Keratinocyte (primary cell): Measurements from ENCODE around the gene OR52N1.

Experiments
- EZH2 ChIP-seq: IDR thresholded peaks from one replicate; pipeline ENCODE4 v1.6.1; 2012; ENCODE audit warnings: inconsistent platforms, mild to moderate bottlenecking, low read length, moderate library complexity
- TF ChIP-seq, protein P1 (sequence below), 3 experiments: IDR thresholded peaks in 1 of 3; conservative IDR thresholded peaks in 1 of 3; optimal IDR thresholded peaks in 1 of 3; 2 replicates in 2 of 3; 3 replicates in 1 of 3; pipeline versions ENCODE3 to v1.5.1; 2011; ENCODE audit warnings: low read length in 3 of 3, mild to moderate bottlenecking in 3 of 3, moderate library complexity in 2 of 3, control low read depth in 1 of 3, inconsistent platforms in 1 of 3; ENCODE audit not compliant: insufficient read depth in 2 of 3; ENCODE audit errors: extremely low read depth in 1 of 3

DNA sequence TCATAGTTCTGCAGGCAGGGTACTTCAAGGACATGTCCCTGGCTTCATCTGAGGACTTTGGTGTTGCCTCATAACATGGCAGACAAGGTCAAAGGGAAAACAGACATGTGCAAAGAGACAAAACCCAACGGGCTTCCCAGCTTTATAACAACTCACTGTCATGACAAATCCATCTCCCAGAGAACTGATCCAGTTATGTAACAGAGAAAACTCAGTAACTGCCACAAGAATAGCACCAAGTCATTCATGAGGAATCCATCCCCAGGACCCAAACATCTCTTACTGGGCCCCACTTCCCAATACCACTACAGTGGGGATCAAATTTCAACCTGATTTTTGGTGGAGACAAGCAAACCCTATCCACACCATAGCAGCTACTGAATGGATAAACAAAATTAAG lies 24.0 kb downstream of the OR52N1 start:
- TF ChIP-seq, protein P1, sequence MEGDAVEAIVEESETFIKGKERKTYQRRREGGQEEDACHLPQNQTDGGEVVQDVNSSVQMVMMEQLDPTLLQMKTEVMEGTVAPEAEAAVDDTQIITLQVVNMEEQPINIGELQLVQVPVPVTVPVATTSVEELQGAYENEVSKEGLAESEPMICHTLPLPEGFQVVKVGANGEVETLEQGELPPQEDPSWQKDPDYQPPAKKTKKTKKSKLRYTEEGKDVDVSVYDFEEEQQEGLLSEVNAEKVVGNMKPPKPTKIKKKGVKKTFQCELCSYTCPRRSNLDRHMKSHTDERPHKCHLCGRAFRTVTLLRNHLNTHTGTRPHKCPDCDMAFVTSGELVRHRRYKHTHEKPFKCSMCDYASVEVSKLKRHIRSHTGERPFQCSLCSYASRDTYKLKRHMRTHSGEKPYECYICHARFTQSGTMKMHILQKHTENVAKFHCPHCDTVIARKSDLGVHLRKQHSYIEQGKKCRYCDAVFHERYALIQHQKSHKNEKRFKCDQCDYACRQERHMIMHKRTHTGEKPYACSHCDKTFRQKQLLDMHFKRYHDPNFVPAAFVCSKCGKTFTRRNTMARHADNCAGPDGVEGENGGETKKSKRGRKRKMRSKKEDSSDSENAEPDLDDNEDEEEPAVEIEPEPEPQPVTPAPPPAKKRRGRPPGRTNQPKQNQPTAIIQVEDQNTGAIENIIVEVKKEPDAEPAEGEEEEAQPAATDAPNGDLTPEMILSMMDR (optimal IDR thresholded peaks at IDR 0.05 in 1 of 3, IDR thresholded peaks at IDR 0.05 in 1 of 3, conservative IDR thresholded peaks at IDR 0.05 in 1 of 3; ENCODE audit: extremely low read depth in 1 of 3, insufficient read depth in 2 of 3, low read length in 3 of 3), result no peak
- no peak for TF ChIP-seq EZH2
